ENCODE measurements around the gene EHMT2. TPM values are rescaled to one million over a fixed set of nuclear protein-coding genes. Genes with fewer than 3 reads are reported as not detected.
"Not testable (repeated sequence)": the region's sequence is repeated elsewhere in the genome, so short reads cannot be mapped to it uniquely, and the experiment has no call there.

Gene EHMT2
- total RNA-seq, 1 experiment from 2014 or later: 134 TPM

GRCh38 chr6:31861150-31861549 is 36.3 kb downstream of the EHMT2 start:
- Histone ChIP-seq H3K27me3 (ENCODE audit: control insufficient read depth, insufficient read depth, low read length) (no peaks in the 10 kb centered on the region; the same call in 1 of the 2 replicates), H3K4me3 (ENCODE audit: insufficient read depth, low read depth, low read length) (no peak overlapping the region), H3K36me3 (replicated peaks; ENCODE audit: control insufficient read depth, insufficient read depth, low read length) (peaks cover 4% of the 10 kb centered on the region)
- no peak for DNase-seq

- DNase-seq: peak; percentile 13
- Histone ChIP-seq H3K36me3 (replicated peaks; ENCODE audit: control insufficient read depth, insufficient read depth, low read length) (peaks cover 4% of the 10 kb centered on the region), H3K4me3 (ENCODE audit: insufficient read depth, low read depth, low read length) (no peak overlapping the region), H3K27me3 (ENCODE audit: control insufficient read depth, insufficient read depth, low read length) (no peaks in the 10 kb centered on the region; the same call in 1 of the 2 replicates)
Observed at GRCh38 chr6:31860349-31860748, 37.1 kb downstream of the EHMT2 start.

GRCh38 chr6:31859923-31860322 is 37.6 kb downstream of the EHMT2 start:
- no peaks in the 10 kb centered on the region; the same call in 1 of the 2 replicates for H3K27me3 ChIP-seq (ENCODE audit: control insufficient read depth, insufficient read depth, low read length)
- DNase-seq: no peak
- peaks cover 4% of the 10 kb centered on the region for H3K36me3 ChIP-seq (replicated peaks; ENCODE audit: control insufficient read depth, insufficient read depth, low read length)
- no peak overlapping the region for H3K4me3 ChIP-seq (ENCODE audit: insufficient read depth, low read depth, low read length)

- Histone ChIP-seq H3K4me3 (ENCODE audit: insufficient read depth, low read depth, low read length) (no peak overlapping the region), H3K27me3 (ENCODE audit: control insufficient read depth, insufficient read depth, low read length) (no peaks in the 10 kb centered on the region; the same call in 1 of the 2 replicates), H3K36me3 (replicated peaks; ENCODE audit: control insufficient read depth, insufficient read depth, low read length) (peaks cover 4% of the 10 kb centered on the region)
- DNase-seq: no peak
Observed at GRCh38 chr6:31858707-31859106, 38.8 kb downstream of the EHMT2 start.

- not testable (repeated sequence) for H3K27me3 ChIP-seq (ENCODE audit: control insufficient read depth, insufficient read depth, low read length); H3K4me3 ChIP-seq (ENCODE audit: insufficient read depth, low read depth, low read length); DNase-seq; H3K36me3 ChIP-seq (replicated peaks; ENCODE audit: control insufficient read depth, insufficient read depth, low read length)
Observed at GRCh38 chr6:31857774-31858173, 39.7 kb downstream of the EHMT2 start.

- H3K27me3 ChIP-seq (ENCODE audit: control insufficient read depth, insufficient read depth, low read length); H3K36me3 ChIP-seq (replicated peaks; ENCODE audit: control insufficient read depth, insufficient read depth, low read length): not testable (repeated sequence)
- peak; percentile 61 for DNase-seq
- peak overlapping the region; percentile 10; the same call in 1 of the 2 replicates for H3K4me3 ChIP-seq (ENCODE audit: insufficient read depth, low read depth, low read length)
Observed at GRCh38 chr6:31851980-31852718, 45.3 kb downstream of the EHMT2 start.

- Histone ChIP-seq H3K36me3 (replicated peaks; ENCODE audit: control insufficient read depth, insufficient read depth, low read length) (no peaks in the 10 kb centered on the region), H3K4me3 (ENCODE audit: insufficient read depth, low read depth, low read length) (no peak overlapping the region), H3K27me3 (ENCODE audit: control insufficient read depth, insufficient read depth, low read length) (no peaks in the 10 kb centered on the region)
- DNase-seq: no peak
Observed at GRCh38 chr6:31851485-31851832, 46.0 kb downstream of the EHMT2 start.

GRCh38 chr6:31850765-31851484 is 46.6 kb downstream of the EHMT2 start:
- no peak overlapping the region for H3K4me3 ChIP-seq (ENCODE audit: insufficient read depth, low read depth, low read length)
- H3K27me3 ChIP-seq (ENCODE audit: control insufficient read depth, insufficient read depth, low read length): no peaks in the 10 kb centered on the region
- peak; percentile 31 for DNase-seq
- no peaks in the 10 kb centered on the region for H3K36me3 ChIP-seq (replicated peaks; ENCODE audit: control insufficient read depth, insufficient read depth, low read length)

GRCh38 chr6:31847276-31847978 is 50.1 kb downstream of the EHMT2 start:
- no peak for DNase-seq
- H3K27me3 ChIP-seq (ENCODE audit: control insufficient read depth, insufficient read depth, low read length): no peaks in the 10 kb centered on the region
- no peaks in the 10 kb centered on the region for H3K36me3 ChIP-seq (replicated peaks; ENCODE audit: control insufficient read depth, insufficient read depth, low read length)
- no peak overlapping the region for H3K4me3 ChIP-seq (ENCODE audit: insufficient read depth, low read depth, low read length)

- peaks cover 8% of the 10 kb centered on the region for H3K36me3 ChIP-seq (replicated peaks; ENCODE audit: control insufficient read depth, insufficient read depth, low read length)
- no peaks in the 10 kb centered on the region for H3K27me3 ChIP-seq (ENCODE audit: control insufficient read depth, insufficient read depth, low read length)
- peak; percentile 22 for DNase-seq
- no peak overlapping the region for H3K4me3 ChIP-seq (ENCODE audit: insufficient read depth, low read depth, low read length)
Observed at GRCh38 chr6:31844507-31844906, 53.0 kb downstream of the EHMT2 start.

GRCh38 chr6:31842053-31842452 is 55.4 kb downstream of the EHMT2 start:
- no peaks in the 10 kb centered on the region for H3K27me3 ChIP-seq (ENCODE audit: control insufficient read depth, insufficient read depth, low read length)
- DNase-seq: no peak
- H3K36me3 ChIP-seq (replicated peaks; ENCODE audit: control insufficient read depth, insufficient read depth, low read length): peaks cover 31% of the 10 kb centered on the region
- H3K4me3 ChIP-seq (ENCODE audit: insufficient read depth, low read depth, low read length): no peak overlapping the region

GRCh38 chr6:31839779-31840126 is 57.7 kb downstream of the EHMT2 start:
- not testable (repeated sequence) for DNase-seq; H3K27me3 ChIP-seq (ENCODE audit: control insufficient read depth, insufficient read depth, low read length); H3K4me3 ChIP-seq (ENCODE audit: insufficient read depth, low read depth, low read length)
- peaks cover 41% of the 10 kb centered on the region for H3K36me3 ChIP-seq (replicated peaks; ENCODE audit: control insufficient read depth, insufficient read depth, low read length)

GRCh38 chr6:31838968-31839367 is 58.5 kb downstream of the EHMT2 start:
- H3K27me3 ChIP-seq (ENCODE audit: control insufficient read depth, insufficient read depth, low read length): no peaks in the 10 kb centered on the region
- H3K4me3 ChIP-seq (ENCODE audit: insufficient read depth, low read depth, low read length): no peak overlapping the region
- peaks cover 41% of the 10 kb centered on the region for H3K36me3 ChIP-seq (replicated peaks; ENCODE audit: control insufficient read depth, insufficient read depth, low read length)
- DNase-seq: no peak

- H3K27me3 ChIP-seq (ENCODE audit: control insufficient read depth, insufficient read depth, low read length); H3K4me3 ChIP-seq (ENCODE audit: insufficient read depth, low read depth, low read length); DNase-seq: not testable (repeated sequence)
- peaks cover 41% of the 10 kb centered on the region for H3K36me3 ChIP-seq (replicated peaks; ENCODE audit: control insufficient read depth, insufficient read depth, low read length)
Observed at GRCh38 chr6:31838114-31838553, 59.4 kb downstream of the EHMT2 start.
